Limb (tissue), 2 donors: ENCODE data around the gene PPP4R1.
A peak's percentile ranks its signal among the peaks of the same experiment; 100 is the strongest.

Source experiments
- DNase-seq, 2 donors: peaks; one replicate each; pipeline ENCODE4 v3.0.0-alpha.2; 2016; ENCODE audit errors: extremely low spot score in 2 of 2

PPP4R1 gene

GRCh38 chr18:9594823-9595596 lies 19.3 kb downstream of the PPP4R1 start:
- DNase-seq = no peak

DNA sequence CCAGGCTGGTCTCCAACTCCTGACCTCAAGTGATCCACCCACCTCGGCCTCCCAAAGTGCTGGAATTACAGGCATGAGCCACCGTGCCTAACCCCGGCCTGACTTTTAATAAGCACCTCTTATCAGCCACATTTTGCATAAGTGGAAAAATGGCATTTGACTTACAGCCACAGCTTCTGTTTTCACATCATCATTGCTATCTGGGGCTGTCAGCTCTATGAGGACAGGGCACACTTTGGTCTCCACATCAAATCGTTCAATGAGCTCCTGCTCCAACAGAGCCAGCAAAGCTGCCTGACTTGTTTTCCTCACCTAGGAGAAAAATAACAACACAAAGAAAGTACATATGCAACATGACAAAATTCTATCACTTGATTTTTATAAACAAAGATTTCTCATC lies 26.4 kb downstream of the PPP4R1 start:
- no peak for DNase-seq

DNA sequence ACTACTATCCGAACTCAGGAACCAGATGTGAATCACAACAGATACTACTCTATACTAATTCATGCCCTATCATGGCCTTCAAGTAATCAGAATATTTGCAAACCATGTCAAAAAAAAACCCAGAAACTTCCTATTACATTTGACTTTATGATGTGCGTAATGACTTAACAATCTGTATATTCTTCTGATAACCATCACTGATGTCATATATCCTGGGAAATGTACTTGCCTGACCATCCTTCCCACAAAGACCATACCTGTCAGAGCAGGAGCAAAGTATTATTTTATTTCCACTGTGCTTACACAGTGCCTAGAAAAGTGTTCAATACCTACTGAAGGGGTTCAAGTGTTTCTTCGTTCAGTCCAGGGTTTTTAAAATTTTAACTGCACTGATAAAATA lies 27.5 kb downstream of the PPP4R1 start:
- DNase-seq = no peak

DNA sequence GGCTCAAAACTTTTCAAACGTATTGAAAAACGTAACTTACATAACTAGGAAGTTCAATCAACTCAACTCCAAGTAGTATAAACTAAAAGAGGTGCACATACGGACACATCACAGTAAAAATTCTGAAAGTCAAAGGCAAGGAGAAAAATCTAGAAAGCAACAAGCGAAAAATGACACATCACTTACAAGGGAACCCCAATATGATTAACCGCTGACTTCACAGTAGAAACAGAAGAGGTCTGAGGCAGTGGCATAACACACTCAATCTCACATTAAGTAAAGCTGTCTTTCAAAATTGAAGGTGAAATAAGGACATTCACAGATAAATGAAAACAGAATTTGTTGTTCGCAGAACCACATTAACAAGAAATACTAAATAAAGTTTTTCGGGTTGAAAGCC lies 32.7 kb downstream of the PPP4R1 start:
- no peak for DNase-seq

DNA sequence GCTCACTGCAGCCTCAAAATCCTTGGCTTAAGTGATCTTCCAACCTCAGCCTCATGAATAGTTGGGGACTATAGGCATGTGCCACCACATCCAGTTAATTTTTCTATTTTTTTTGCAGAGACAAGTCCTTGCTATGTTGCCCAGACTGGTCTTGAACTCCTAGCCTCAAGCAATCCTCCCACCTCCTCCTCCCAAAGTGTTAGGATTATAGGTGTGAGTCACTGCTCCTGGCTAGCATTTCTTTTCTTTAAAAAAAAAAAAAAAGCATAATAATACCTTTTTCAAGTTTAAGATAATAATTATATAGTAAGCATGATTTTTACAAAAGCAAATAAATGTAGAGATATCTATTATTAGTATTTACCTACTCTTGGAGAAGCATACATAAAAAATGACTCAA lies 36.1 kb downstream of the PPP4R1 start:
- DNase-seq = no peak

GRCh38 chr18:9577361-9577760 lies 37.0 kb downstream of the PPP4R1 start:
- DNase-seq = no peak

GRCh38 chr18:9575558-9575957 lies 38.8 kb downstream of the PPP4R1 start:
- peak; percentile 69 to 91 for DNase-seq

- no peak for DNase-seq
These were observed 39.8 kb downstream of the PPP4R1 start for GRCh38 chr18:9574473-9575115.

GRCh38 chr18:9571546-9571945 lies 42.8 kb downstream of the PPP4R1 start:
- DNase-seq = no peak

GRCh38 chr18:9570255-9570654 lies 44.1 kb downstream of the PPP4R1 start:
- no peak for DNase-seq

DNA sequence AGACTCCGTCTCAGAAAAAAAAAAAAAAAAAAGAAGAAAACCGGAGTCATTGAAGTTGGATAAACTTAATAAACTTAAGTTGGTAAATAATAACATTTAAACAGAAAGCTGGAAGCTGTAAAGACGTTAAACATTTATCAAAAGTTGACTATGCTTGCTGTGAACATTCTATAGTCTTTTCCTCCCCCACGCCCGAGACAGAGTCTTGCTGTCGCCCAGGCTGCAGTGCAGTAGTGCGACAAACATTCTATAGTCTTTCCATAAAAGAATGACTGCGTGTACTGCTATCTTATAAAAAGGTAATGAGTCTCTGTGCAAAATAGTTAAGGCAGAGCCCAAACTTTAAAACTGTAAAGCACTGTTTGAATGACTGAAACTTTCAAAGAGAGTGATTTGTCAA lies 45.2 kb downstream of the PPP4R1 start:
- no peak for DNase-seq

DNA sequence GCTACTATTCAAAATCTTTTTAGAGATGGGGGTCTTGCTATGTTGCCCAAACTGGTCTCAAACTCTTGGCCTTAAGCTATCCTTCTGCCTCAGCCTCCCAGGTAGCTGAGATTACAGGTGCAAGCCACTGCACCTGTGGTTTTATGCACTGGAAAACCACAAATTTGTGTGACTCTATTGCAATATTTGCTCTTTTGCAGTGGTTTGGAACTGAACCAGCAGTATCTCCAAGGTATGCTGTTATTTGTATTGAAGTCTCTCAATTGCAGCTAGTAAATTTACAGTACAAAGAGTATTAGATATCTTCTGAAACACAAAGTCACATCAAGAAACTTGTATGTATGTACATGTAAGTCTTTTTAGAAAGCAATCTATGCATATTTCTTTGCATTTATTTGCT lies 46.2 kb downstream of the PPP4R1 start:
- DNase-seq = no peak

DNA sequence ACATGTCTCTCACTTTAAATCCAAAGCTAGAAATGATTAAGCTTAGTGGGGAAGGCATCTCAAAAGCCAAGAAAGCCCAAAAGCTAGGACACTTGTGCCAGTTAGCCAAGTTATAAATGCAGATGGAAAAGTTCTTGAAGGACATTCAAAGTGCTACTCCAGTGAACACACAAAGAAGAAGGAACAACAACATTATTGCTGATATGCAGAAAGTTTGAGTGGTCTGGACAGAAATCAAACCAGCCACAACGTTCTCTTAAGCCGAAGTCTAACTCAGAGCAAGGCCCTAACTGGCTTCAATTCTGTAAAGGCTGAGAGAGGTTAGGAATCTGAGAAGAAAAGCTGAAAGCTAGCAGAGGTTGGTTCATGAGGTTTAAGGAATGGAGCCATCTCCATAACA lies 49.0 kb downstream of the PPP4R1 start:
- no peak for DNase-seq

DNA sequence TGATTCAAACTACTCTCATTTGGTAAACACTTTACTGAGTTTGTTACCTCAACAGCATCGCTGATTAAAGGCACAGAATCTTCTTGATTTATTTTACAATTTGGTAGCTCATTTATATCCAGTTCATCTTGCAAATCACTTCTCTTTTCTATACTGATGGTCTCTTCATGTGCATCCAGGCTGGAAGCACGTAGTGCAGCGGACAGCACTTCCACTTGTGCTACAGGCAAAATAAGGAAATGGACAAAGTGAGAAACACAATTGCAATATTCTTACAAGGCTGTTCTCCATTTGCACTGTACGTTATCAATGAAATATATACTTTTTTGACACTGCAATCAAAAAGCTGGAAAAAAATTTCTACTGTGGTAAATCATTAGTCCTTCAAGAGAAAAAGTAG lies 51.0 kb downstream of the PPP4R1 start:
- no peak for DNase-seq

DNA sequence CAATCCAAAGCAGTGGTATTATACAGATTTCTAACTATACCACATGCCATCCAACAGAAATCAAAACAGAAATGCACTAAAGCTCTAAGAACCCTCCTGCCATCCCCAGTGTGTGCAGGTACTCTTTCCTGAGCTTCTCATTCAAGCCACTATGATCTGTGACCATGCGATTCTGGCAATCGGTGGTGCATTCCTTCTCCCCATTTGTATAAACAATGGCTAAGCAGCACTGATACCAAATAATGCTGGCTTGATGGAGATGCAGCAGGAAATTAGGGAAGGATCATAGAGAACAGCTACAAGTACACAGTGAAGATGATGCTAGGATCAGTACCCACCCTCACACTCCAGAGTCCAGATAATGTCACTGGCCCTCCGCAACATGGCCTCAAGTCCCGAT lies 51.8 kb downstream of the PPP4R1 start:
- DNase-seq = no peak

- no peak for DNase-seq
These were observed 52.6 kb downstream of the PPP4R1 start for GRCh38 chr18:9561759-9562158.

- DNase-seq = no peak
These were observed 55.1 kb downstream of the PPP4R1 start for GRCh38 chr18:9559253-9559652.

- no peak for DNase-seq
These were observed 55.8 kb downstream of the PPP4R1 start for GRCh38 chr18:9558387-9559064.

DNA sequence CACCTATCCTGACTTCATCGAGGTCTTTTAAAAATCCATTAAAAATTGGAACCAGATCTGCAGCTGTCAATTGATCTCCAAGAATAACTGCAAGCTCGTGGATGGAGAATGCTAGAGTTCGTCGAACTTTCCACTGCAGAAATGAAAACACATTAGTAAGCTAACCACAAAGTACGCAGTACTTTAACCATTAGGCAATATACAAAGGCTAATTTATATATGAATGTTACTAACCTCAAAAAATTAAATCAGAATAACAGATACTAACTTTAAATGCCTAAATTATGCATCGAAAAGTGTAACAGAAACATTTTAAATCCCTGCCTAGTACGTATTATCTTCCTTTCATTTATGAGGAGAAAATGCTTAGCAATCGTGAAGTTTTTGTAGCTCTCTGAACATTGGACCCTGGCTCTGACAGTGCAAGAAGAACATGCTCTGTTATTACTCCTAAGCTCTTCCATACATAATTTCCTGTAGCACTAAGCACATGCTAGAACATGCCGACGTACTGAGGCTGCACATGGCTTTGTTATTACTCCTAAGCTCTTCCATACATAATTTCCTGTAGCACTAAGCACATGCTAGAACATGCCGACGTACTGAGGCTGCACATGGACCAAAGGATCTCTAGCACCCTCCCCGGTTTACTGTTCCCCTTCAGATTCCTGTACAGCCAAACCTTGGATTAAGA lies 57.0 kb downstream of the PPP4R1 start:
- no peak for DNase-seq

GRCh38 chr18:9552616-9553015 lies 61.7 kb downstream of the PPP4R1 start:
- DNase-seq = no peak

DNA sequence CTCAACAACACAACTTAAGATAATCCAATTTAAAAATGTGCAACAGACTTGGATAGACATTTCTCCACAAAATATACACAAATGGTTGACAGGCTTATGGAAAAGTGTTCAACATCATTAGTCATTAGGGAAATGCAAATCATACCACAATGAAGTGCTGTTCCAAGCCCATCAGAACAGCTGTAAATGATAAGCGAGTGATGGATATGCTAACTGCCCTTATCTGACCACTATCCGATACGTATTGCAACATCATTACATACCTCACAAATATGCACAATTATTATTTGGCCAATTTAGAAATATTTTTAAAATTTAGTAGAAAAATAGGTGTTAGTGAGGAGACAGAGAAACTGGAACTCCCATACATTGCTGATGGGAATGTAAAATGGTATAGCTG lies 62.2 kb downstream of the PPP4R1 start:
- no peak for DNase-seq

DNA sequence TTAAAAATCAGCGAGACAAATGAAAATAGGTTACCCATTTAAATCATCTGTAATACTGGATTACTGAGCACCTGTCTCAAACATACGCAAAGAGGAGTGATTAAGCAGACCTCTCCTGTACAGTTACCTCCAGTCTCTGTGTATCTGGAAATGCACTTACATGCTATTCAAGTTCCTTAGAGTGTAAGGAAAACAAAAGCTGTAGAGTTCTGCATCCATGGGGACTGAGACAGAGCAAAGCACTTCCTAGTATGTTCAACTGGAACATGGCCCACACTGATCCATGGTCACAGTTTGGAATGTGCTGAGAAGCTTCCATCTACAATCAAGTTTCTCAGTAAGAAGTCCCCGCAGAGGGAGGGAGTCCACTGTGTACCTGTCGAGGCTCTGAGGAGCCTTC lies 63.9 kb downstream of the PPP4R1 start:
- no peak for DNase-seq
